ENCODE measurements around the gene PAN2. TPM values are rescaled to one million over a fixed set of nuclear protein-coding genes. Genes with fewer than 3 reads are reported as not detected.

The PAN2 gene
- total and polyA plus RNA-seq, 2 donors (not counting 3 experiments of a cell fraction or from before 2014, with no cell fraction given): 21.5 to 21.9 TPM

- ChIA-PET CTCF (interaction anchor here (1.9 to 2.2 kb wide), 2 partner anchors 108 to 167 kb away, joined by 4 to 6 read pairs; partner anchors contain the start of gene SMARCC2), POLR2A (interaction anchor here (0.9 kb wide), 1 partner anchor 63 kb away, joined by 3 read pairs; the partner anchor contains the start of gene STAT2)
- no peaks in the 10 kb centered on the region for H3K9me1 ChIP-seq (replicated peaks; ENCODE audit: control insufficient read depth, extremely low read depth, insufficient read depth, low read length)
- intact Hi-C loops (cut with micrococcal nuclease): no loop called here
- H3K4me1 ChIP-seq (ENCODE audit: control insufficient read depth, extremely low read depth, insufficient read depth, low read length): peaks cover 26% of the 10 kb centered on the region
- H3K9me3 ChIP-seq (replicated peaks; ENCODE audit: control insufficient read depth, insufficient read depth, low read length): no peaks in the 10 kb centered on the region
- no peak overlapping the region for H3K4me2 ChIP-seq (ENCODE audit: insufficient read depth, low read length)
- dilution Hi-C loops (cut with MboI; ENCODE audit: extremely low pct_ligation_motif_present, low sequenced_read_pairs): no loop called here
- no peaks in the 10 kb centered on the region for H3K27me3 ChIP-seq (ENCODE audit: control insufficient read depth in 2 of 2, insufficient read depth in 2 of 2, low read length in 2 of 2)
- peaks cover 68% of the 10 kb centered on the region for H3K79me2 ChIP-seq (ENCODE audit: control insufficient read depth, insufficient read depth, low read length)
- no peak overlapping the region for H3K4me3 ChIP-seq (replicated peaks in 1 of 3; ENCODE audit: insufficient read depth in 1 of 3, low read depth in 1 of 3, low read length in 3 of 3)
- H4K20me1 ChIP-seq (replicated peaks; ENCODE audit: control insufficient read depth, extremely low read depth, insufficient read depth, low read length): peaks cover 2% of the 10 kb centered on the region
- TF ChIP-seq MYC (IDR thresholded peaks at IDR 0.05; ENCODE audit: low read depth, low read length) (no peak), MAX (IDR thresholded peaks at IDR 0.05; ENCODE audit: insufficient read depth, insufficient read length) (no peak), POLR2AphosphoS5 (IDR thresholded peaks at IDR 0.05; ENCODE audit: insufficient read depth, low read depth, low read length) (no peak), GATA2 (IDR thresholded peaks at IDR 0.05; ENCODE audit: insufficient read depth, insufficient read length, low read depth, low read length) (no peak), CTCF (IDR thresholded peaks at IDR 0.05; ENCODE audit: extremely low read depth in 1 of 2, insufficient read depth in 1 of 2, low read depth in 1 of 2, low read length in 2 of 2) (no peak), EZH2 (IDR thresholded peaks at IDR 0.05; ENCODE audit: borderline replicate concordance, low read depth, low read length, severe bottlenecking) (no peak), JUN (IDR thresholded peaks at IDR 0.05; ENCODE audit: borderline replicate concordance, insufficient read depth, insufficient read length, low read depth) (no peak), FOS (IDR thresholded peaks at IDR 0.05; ENCODE audit: borderline replicate concordance, insufficient read depth, low read length) (no peak), POLR2A (IDR thresholded peaks at IDR 0.05; ENCODE audit: low read depth, low read length) (no peak)
- H3K36me3 ChIP-seq (ENCODE audit: control insufficient read depth in 2 of 2, extremely low read depth in 1 of 2, insufficient read depth in 2 of 2, low read length in 2 of 2): peaks cover 0 to 2% of the 10 kb centered on the region in 2 experiments
- no peak overlapping the region for H3K9ac ChIP-seq (replicated peaks; ENCODE audit: extremely low read depth, insufficient read depth, low read length)
- DNase-seq (ENCODE audit: low read depth, low spot score) (no peak), FAIRE-seq (no peak)
- no TSS peak for BruUV-seq (replicated peaks)
- H3K27ac ChIP-seq (ENCODE audit: insufficient read depth, low read depth, low read length): no peak overlapping the region
- H2AFZ ChIP-seq (ENCODE audit: low read depth, low read length): no peak overlapping the region
Measured at GRCh38 chr12:56297400-56297799, 36.4 kb downstream of the PAN2 start.
